ENCODE data around the gene PRRT2. TPM values are rescaled to one million over a fixed set of nuclear protein-coding genes. Genes with fewer than 3 reads are reported as not detected.

Gene PRRT2
- 0.30 to 0.66 TPM (median 0.47 TPM) in 5 replicates for total RNA-seq (2022; extraction: Qiagen RNA extraction; ENCODE audit: low read depth)

DNA sequence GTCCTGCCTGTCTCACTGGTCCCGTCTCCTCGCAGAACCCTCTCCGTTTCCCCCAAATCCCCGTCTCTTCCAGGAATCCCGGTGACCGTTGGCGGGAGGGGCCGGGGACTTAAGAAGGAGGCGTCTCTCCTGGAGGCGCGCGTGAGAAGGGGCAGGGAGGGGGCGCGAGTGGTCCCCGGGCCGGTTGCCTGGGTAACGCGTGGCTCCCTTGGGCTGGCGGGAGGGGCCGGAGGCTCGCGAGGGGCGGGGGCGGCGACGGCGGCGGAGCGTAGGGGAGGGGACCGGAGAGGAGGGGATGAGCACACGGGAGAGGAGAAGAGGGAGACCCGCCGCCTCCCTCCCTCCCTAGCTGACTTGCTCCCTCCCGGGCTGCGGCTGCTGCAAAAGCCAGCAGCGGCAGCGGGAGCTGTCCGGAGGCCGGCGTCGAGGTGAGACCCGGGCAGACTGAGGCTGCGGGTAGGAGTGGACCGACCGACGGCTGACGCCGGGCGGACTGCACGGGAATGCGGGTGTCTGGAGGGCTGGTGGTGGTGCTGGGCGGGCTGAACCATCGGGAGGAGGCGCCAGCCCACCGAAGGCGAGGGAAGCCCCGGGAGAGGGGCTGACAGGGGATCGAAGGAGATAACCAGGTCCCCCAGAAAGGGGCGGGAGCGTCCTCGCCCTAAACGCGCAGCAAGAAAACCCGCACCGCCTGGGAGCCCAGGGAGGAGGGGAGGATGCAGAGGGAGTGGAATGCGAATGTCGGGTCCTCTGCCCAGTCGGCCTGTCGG lies at the start of gene PRRT2:
PRRT2 (plus strand) TSS at position 298 of the 770 bp plus-strand sequence. CDS start 862 bp downstream, outside the sequence.

DNA sequence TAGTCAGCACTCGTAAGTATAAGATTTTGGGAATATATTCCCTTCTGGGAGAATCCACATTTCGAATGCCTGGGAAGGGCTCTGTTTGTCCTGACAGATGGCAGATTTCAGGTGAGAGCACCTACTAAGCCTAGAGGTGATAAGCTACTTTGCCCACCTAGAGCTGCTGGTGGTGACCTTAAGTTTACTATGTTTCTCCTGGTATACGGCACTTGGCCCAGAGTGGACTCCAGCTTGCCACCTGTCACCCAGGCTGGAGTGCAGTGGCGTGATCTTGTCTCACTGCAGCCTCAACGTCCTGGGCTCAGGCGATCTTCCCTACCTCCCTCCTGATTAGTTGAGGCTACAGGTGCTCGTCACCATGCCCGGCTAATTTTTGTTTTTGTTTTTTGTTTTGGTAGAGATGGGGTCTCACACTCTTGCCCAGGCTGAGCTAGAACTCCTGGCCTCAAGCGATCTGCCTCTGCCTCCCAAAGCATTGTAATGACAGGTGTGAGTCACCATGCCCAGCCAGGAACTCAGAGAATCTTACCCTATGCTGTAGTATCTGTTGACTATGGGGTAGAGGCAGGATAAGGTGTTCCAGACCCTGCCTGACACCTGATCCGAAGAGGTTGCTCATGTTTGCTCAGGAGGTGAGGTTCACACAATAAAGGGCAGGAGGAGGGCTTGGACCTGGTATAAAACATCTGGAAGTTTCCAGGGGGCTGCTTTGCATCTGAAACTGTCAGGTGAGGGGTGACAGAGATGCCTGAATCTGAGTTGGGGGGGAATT lies 34.2 kb upstream of the PRRT2 start, which contains the start of gene ZG16:
ZG16 (plus strand) TSS at position 681 of the 775 bp plus-strand sequence. CDS start 1,011 bp downstream, outside the sequence.

DNA sequence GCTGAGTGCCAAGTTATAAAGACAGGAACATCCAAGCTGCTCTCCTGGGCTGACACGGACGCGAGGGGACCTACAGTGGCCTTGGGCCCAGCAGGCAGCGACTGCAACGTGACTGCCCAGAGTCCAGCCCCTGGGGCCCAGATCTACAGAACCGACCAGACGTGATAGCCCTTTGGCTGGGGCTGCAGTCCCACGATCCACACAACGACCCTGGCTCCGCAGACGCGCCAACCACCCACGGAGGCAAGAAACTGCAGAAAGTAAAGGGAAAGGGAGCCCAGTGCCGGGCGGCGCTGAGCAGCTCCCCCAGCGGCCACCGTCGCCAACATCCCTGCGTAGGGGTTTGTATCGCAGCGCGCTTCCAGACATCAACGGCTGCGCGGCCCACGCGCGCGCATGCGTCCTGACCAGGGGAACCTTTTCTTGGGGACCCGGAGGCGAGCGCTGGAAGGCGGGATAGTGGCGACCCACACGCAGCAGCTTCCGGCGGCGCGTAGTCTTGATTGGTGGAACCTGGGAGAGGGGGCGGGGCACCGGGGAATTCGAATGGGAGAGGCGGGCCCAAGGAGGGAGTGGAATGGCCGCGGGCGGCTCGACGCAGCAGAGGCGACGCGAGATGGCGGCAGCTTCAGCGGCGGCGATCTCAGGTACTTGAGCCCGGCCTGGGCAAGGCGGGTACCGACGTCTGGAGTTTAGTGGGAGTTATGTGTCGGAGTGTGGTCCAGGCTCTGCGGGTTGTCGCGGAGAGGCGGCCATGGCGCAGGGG lies 21.6 kb upstream of the PRRT2 start, which contains the start of gene KIF22:
KIF22 (plus strand) TSS at position 569 of the 766 bp plus-strand sequence; CDS start at position 578, 9 bp downstream.

DNA sequence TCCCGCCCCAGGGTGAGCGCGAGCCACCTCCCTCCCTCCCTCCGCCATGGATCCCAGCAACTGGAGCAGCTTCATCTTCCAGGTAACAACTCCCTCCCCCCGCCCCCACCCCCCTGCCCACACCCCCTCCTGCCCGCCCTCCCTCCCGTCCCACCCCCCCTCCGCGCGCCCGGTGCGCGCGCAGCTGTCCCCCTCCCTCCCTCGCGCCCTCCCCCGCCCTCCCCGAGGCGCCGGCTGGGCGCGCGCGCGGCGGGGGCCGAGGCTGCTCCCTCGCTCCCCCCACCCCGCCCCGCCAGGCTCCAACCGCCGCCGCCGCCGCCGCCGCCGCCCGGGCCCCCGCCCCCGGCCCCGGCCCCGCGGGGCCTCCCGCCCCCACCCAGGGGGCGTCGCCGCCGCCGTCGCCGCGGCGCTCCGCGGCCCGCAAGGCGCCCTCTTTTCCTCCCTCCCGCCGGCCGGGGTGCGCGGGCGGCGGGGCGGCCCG lies 5.9 kb upstream of the PRRT2 start, which contains the start of gene MAZ:
MAZ (plus strand) TSS at position 431 of the 481 bp plus-strand sequence. CDS start 173 bp downstream, outside the sequence.

DNA sequence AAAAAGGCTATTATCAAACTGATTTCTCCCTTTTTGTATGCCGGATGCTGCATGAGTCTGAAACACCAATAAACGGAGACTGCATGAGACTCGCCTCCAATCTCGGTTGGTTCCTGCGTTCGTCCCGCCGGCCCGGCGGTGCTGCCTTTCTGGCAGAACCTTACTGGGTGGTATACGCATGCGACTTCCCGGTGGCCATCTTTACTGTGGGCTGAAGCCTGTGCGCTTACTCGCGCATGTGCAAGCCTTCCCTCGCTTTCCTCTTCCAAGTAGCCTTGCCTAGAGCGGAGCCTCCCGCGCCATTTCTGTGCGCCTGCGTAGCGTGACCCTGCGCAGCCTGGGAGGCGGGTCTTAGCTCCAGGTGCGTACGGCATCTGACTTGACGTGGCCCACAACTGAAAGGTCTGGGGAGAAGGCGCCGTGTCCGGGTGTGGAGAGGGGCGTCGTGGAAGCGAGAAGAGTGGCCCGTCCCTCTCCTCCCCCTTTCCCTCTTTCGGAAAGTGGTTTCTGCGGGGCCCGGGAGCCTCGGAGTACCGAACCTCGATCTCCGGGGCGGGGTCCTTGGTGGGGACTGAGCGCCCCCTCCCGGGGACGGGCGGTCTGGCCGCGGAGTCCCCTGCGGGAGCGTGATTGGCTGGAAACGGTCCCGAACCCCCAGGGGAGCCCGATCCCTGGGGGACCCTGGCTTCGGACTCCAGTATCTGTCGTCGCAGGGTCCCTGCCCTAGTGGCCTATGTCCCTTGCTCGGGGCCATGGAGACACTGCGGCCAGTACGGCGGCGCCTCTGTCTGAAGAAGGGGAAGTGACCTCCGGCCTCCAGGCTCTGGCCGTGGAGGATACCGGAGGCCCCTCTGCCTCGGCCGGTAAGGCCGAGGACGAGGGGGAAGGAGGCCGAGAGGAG lies 4.0 kb downstream of the PRRT2 start, which contains the start of gene PAGR1:
PAGR1 (plus strand) TSS at position 360 of the 901 bp plus-strand sequence; CDS start at position 734, 374 bp downstream.

DNA sequence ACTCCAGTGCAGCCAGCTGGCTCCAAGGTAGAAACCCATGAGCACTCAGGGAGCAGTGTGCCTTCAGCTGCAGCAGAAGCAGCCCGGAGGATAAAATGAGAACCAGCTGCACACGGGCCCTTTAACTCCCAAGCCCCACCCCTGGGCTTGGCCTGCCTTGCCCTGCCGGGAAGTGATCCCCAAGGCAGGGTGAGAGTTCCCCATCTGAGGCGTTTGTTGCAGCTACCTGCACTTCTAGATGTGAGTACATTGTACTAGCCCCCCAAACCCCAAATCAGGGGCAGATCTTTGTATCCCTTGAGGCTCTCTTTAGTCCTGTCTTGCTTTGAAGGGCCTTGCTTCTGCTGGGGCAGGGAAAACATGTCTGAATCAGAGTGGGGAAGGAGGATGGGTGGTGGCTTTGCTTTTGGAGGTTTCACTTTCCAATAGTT lies 8.3 kb downstream of the PRRT2 start, which contains the start of gene MVP:
MVP (plus strand) TSS at position 192 of the 431 bp plus-strand sequence. CDS start 10,088 bp downstream, outside the sequence.

DNA sequence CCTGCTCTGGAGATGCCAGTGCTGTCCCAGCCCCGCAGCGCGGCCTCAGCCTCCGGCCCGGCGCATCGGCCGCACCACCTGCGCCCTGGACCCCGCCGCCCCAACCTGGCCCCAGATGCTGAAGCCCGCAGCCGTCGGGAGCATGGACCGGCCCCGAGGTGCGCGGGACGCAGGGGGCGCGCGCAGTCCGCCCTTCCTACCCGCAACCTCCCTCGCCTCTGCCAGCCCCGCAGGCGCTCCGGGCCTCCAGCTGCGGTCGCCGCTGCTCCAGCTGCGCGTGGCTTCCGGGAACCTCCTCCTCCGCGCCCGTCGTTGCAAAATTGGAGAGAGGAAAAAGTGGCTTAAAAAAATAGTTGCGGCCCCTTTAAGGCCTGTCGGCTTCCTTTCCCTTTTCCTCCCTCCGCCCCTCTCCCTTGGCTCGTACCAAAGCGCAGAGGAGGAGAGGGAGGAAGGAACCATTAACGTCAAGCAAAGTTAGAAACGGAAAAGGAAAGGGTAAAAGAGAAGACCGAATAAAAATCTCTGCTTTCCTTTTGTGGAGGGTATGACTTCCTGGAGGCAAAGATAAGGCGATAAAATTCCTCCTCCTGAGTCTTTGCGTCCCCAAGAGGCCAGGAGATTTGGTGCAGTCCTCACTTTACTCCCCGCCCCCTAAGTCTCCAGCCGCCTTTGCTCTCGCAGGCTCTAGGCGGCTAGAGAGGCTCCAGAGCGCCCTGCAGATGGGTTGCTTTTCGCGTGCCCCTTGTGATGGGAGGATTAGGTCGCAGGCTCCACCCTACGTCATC lies 51.1 kb downstream of the PRRT2 start, which contains the start of gene CDIPT:
CDIPT (minus strand) TSS at position 343 of the 785 bp plus-strand sequence. CDS start 369 bp downstream, outside the sequence.

Other genes with a start within 250 kb of the PRRT2 start
- 0.01 TPM in 1 of 5 replicates, not detected in the others for gene SPN, start 148.9 kb upstream of the PRRT2 start, total RNA-seq (2022; extraction: Qiagen RNA extraction; ENCODE audit: low read depth)
- 0.70 to 1.1 TPM (median 1.0 TPM) in 5 replicates for gene QPRT, start 133.0 kb upstream of the PRRT2 start, total RNA-seq (2022; extraction: Qiagen RNA extraction; ENCODE audit: low read depth)
- not detected in 5 replicates for gene C16orf54, start 66.2 kb upstream of the PRRT2 start, total RNA-seq (2022; extraction: Qiagen RNA extraction; ENCODE audit: low read depth)
- gene ZG16, start 33.9 kb upstream of the PRRT2 start, total RNA-seq (2022; extraction: Qiagen RNA extraction; ENCODE audit: low read depth): not detected in 5 replicates
- 82.7 to 99.4 TPM (median 93.4 TPM) in 5 replicates for gene KIF22, start 21.4 kb upstream of the PRRT2 start, total RNA-seq (2022; extraction: Qiagen RNA extraction; ENCODE audit: low read depth)
- gene MAZ, start 5.7 kb upstream of the PRRT2 start, total RNA-seq (2022; extraction: Qiagen RNA extraction; ENCODE audit: low read depth): 161 to 190 TPM (median 174 TPM) in 5 replicates
- 38.1 to 50.7 TPM (median 43.2 TPM) in 5 replicates for gene PAGR1, start 4.0 kb downstream of the PRRT2 start, total RNA-seq (2022; extraction: Qiagen RNA extraction; ENCODE audit: low read depth)
- 104 to 131 TPM (median 118 TPM) in 5 replicates for gene MVP, start 8.3 kb downstream of the PRRT2 start, total RNA-seq (2022; extraction: Qiagen RNA extraction; ENCODE audit: low read depth)
- 61.8 to 108 TPM (median 95.9 TPM) in 5 replicates for gene CDIPT, start 51.0 kb downstream of the PRRT2 start, total RNA-seq (2022; extraction: Qiagen RNA extraction; ENCODE audit: low read depth)
- 17.9 to 25.3 TPM (median 20.4 TPM) in 5 replicates for gene SEZ6L2, start 87.4 kb downstream of the PRRT2 start, total RNA-seq (2022; extraction: Qiagen RNA extraction; ENCODE audit: low read depth)
- gene ASPHD1, start 88.3 kb downstream of the PRRT2 start, total RNA-seq (2022; extraction: Qiagen RNA extraction; ENCODE audit: low read depth): 18.0 to 30.1 TPM (median 26.7 TPM) in 5 replicates
- 14.4 to 23.0 TPM (median 19.8 TPM) in 5 replicates for gene KCTD13, start 114.0 kb downstream of the PRRT2 start, total RNA-seq (2022; extraction: Qiagen RNA extraction; ENCODE audit: low read depth)
- 80.4 to 105 TPM (median 102 TPM) in 5 replicates for gene TMEM219, start 149.9 kb downstream of the PRRT2 start, total RNA-seq (2022; extraction: Qiagen RNA extraction; ENCODE audit: low read depth)
- gene TAOK2, start 161.7 kb downstream of the PRRT2 start, total RNA-seq (2022; extraction: Qiagen RNA extraction; ENCODE audit: low read depth): 26.3 to 36.4 TPM (median 33.8 TPM) in 5 replicates
- gene HIRIP3, start 183.4 kb downstream of the PRRT2 start, total RNA-seq (2022; extraction: Qiagen RNA extraction; ENCODE audit: low read depth): 13.7 to 15.6 TPM (median 14.3 TPM) in 5 replicates
- gene INO80E, start 184.0 kb downstream of the PRRT2 start, total RNA-seq (2022; extraction: Qiagen RNA extraction; ENCODE audit: low read depth): 109 to 115 TPM (median 109 TPM) in 5 replicates
- 1.7 to 3.3 TPM (median 2.3 TPM) in 5 replicates for gene DOC2A, start 198.8 kb downstream of the PRRT2 start, total RNA-seq (2022; extraction: Qiagen RNA extraction; ENCODE audit: low read depth)
- not detected in 5 replicates for gene C16orf92, start 211.0 kb downstream of the PRRT2 start, total RNA-seq (2022; extraction: Qiagen RNA extraction; ENCODE audit: low read depth)
- gene TLCD3B, start 219.1 kb downstream of the PRRT2 start, total RNA-seq (2022; extraction: Qiagen RNA extraction; ENCODE audit: low read depth): 0.21 to 0.48 TPM (median 0.47 TPM) in 4 of 5 replicates, not detected in the other